SU-DHL-6 (cell line): ENCODE data around the gene FANK1.
"Not testable (repeated sequence)": the region's sequence is repeated elsewhere in the genome, so short reads cannot be mapped to it uniquely, and the experiment has no call there.

Source experiments
- CTCF ChIP-seq: fragments of 200-600 bp; sonication (generic); IDR thresholded peaks from one replicate; pipeline ENCODE4 v1.5.1; 2017; ENCODE audit warnings: antibody characterized with exemption, mild to moderate bottlenecking, low read length, moderate library complexity; ENCODE audit not compliant: insufficient read depth, poor library complexity, severe bottlenecking
- EZH2phosphoT487 ChIP-seq: fragments of 200-600 bp; sonication (generic), shearing (Covaris generic); conservative IDR thresholded peaks from 2 replicates; pipeline ENCODE4 v1.6.1; 2018; ENCODE audit warnings: mild to moderate bottlenecking, antibody characterized with exemption, low read length, moderate library complexity, mixed read lengths

DNA sequence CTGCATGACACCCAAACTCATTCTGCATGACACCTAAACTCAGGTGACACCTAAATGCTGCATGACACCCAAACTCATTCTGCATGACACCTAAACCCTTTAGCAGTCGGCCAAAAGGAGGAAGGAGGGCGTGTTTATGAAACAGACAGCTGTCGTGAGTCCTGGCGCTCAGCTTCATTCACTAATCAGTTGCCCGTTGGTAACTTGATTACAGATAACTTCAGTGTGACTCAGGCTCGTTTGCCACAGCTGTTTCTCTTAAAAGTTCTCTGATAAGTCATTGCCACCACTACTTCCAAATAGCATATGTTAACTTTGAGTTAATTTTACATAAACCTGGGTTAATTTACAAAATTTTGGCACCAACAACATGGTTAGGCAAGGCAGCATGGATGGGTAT lies 16.9 kb downstream of the FANK1 start:
- TF ChIP-seq EZH2phosphoT487, CTCF: not testable (repeated sequence)
